Endothelial cell of umbilical vein (primary cell): ENCODE results near the gene SNAPC2. TPM values are rescaled to one million over a fixed set of nuclear protein-coding genes. Genes with fewer than 3 reads are reported as not detected.

ENCODE experiments used
- BruUV-seq: library from RNA; stranded (reverse); fragments of 400-500 nt; replicated peaks from 2 replicates; lab custom pipeline; 2021; lab: Mats Ljungman, UMichigan
- CTCF ChIA-PET: fragments of 300-600, 350-600 bp; sonication (Branson Sonifier 250); formaldehyde crosslinking; loops from one replicate; lab custom pipeline; 2021; ENCODE audit warnings: antibody characterized with exemption, inconsistent platforms; lab: Charles Lee
- POLR2A ChIA-PET: fragments of 300-600, 350-600 bp; sonication (Branson Sonifier 250); formaldehyde crosslinking; loops from one replicate; lab custom pipeline; 2021; ENCODE audit warnings: antibody characterized with exemption, inconsistent platforms; lab: Charles Lee
- DNase-seq: peaks from one replicate; pipeline ENCODE4 v3.0.0-alpha.2; 2011; ENCODE audit warnings: low read depth, low spot score
- FAIRE-seq: peaks from 2 replicates; lab custom pipeline; 2011; peaks lifted over from hg19 to GRCh38; lab: Jason Lieb, UNC
- H2AFZ ChIP-seq: 2 replicates; pipeline ENCODE4 v1.6.0; 2012; ENCODE audit warnings: low read depth, low read length, control low read depth, inconsistent platforms
- H3K27ac ChIP-seq: 2 replicates; pipeline ENCODE4 v1.5.1; 2011; ENCODE audit warnings: low read depth, mild to moderate bottlenecking, control low read depth, low read length, moderate library complexity; ENCODE audit not compliant: insufficient read depth
- H3K27me3 ChIP-seq, 2 experiments: 2 replicates each; pipeline versions ENCODE4 v1.6.0 to v1.6.1; 2011; ENCODE audit warnings: low read length in 2 of 2, mixed read lengths in 1 of 2; ENCODE audit not compliant: control insufficient read depth in 2 of 2, insufficient read depth in 2 of 2
- H3K36me3 ChIP-seq, 2 experiments: 2 replicates in 1 of 2; 3 replicates in 1 of 2; pipeline ENCODE4 v1.5.1; 2011; ENCODE audit warnings: low read length in 2 of 2, mild to moderate bottlenecking in 1 of 2, moderate library complexity in 1 of 2; ENCODE audit not compliant: control insufficient read depth in 2 of 2, insufficient read depth in 2 of 2; ENCODE audit errors: extremely low read depth in 1 of 2
- H3K4me1 ChIP-seq: 3 replicates; pipeline ENCODE4 v1.5.1; 2011; ENCODE audit warnings: mild to moderate bottlenecking, low read length; ENCODE audit not compliant: control insufficient read depth, insufficient read depth; ENCODE audit errors: extremely low read depth
- H3K4me2 ChIP-seq: 2 replicates; pipeline ENCODE4 v1.6.1; 2011; ENCODE audit warnings: low read length, control low read depth, mixed read lengths; ENCODE audit not compliant: insufficient read depth
- H3K4me3 ChIP-seq, 3 experiments: fragments of 200-600 bp in 1 of 3; sonication (generic), shearing (Covaris generic) in 1 of 3; replicated peaks in 1 of 3; 2 replicates each; pipeline ENCODE4 v1.5.1; 2011 to 2016; ENCODE audit warnings: control low read depth in 3 of 3, low read length in 3 of 3, mild to moderate bottlenecking in 2 of 3, inconsistent platforms in 1 of 3, low read depth in 1 of 3, moderate library complexity in 1 of 3; ENCODE audit not compliant: insufficient read depth in 1 of 3
- H3K79me2 ChIP-seq: 2 replicates; pipeline ENCODE4 v1.6.0; 2012; ENCODE audit warnings: low read length, inconsistent platforms; ENCODE audit not compliant: control insufficient read depth, insufficient read depth
- H3K9ac ChIP-seq: replicated peaks from 2 replicates; pipeline ENCODE3; 2011; ENCODE audit warnings: low read length, control low read depth; ENCODE audit not compliant: insufficient read depth; ENCODE audit errors: extremely low read depth
- H3K9me1 ChIP-seq: replicated peaks from 3 replicates; pipeline ENCODE4 v1.6.0; 2011; ENCODE audit warnings: mild to moderate bottlenecking, low read length; ENCODE audit not compliant: control insufficient read depth, insufficient read depth; ENCODE audit errors: extremely low read depth
- H3K9me3 ChIP-seq: replicated peaks from 2 replicates; pipeline ENCODE4 v1.5.1; 2012; ENCODE audit warnings: low read length, inconsistent platforms; ENCODE audit not compliant: control insufficient read depth, insufficient read depth
- H4K20me1 ChIP-seq: replicated peaks from 2 replicates; pipeline ENCODE3; 2011; ENCODE audit warnings: mild to moderate bottlenecking, low read length; ENCODE audit not compliant: control insufficient read depth, insufficient read depth; ENCODE audit errors: extremely low read depth
- GATA2 ChIP-seq: IDR thresholded peaks from 2 replicates; pipeline ENCODE4 v1.7.0; 2011; ENCODE audit warnings: low read depth, mild to moderate bottlenecking, moderate library complexity, mixed read lengths, low read length; ENCODE audit not compliant: insufficient read length, insufficient read depth
- JUN ChIP-seq: IDR thresholded peaks from 2 replicates; pipeline ENCODE4 v1.6.1; 2011; ENCODE audit warnings: borderline replicate concordance, low read depth; ENCODE audit not compliant: insufficient read length, insufficient read depth
- POLR2AphosphoS5 ChIP-seq: IDR thresholded peaks from 2 replicates; pipeline ENCODE4 v1.6.1; 2012; ENCODE audit warnings: low read depth, mild to moderate bottlenecking, control low read depth, low read length, moderate library complexity; ENCODE audit not compliant: insufficient read depth
- dilution Hi-C: fragments of 300-500 bp; cut with MboI; formaldehyde crosslinking; loops from one replicate; pipeline ENCODE4 v1.15.0; 2019; ENCODE audit warnings: low sequenced_read_pairs; ENCODE audit not compliant: extremely low pct_ligation_motif_present
- intact Hi-C: fragments of 100-400 bp; cut with micrococcal nuclease; formaldehyde crosslinking; loops from one replicate; pipeline ENCODE4 v1.10.0; 2022
- polyA plus RNA-seq, 4 experiments: library from polyadenylated mRNA; depleted of rRNA in 3 of 4; stranded (reverse) in 3 of 4; unstranded in 1 of 4; fragments of >200 nt; gene quantifications; 2 replicates each; pipeline versions ENCODE4 v1.2.1 to v1.2.3, GENCODE V29; 2011 to 2012; ENCODE audit warnings: missing spikeins in 1 of 4
- total RNA-seq: library from RNA; stranded (reverse); gene quantifications from 2 replicates; pipeline ENCODE4 v1.2.3, GENCODE V29; 2021

SNAPC2 gene
- total and polyA plus RNA-seq, 2 donors (not counting 3 experiments of a cell fraction or from before 2014, with no cell fraction given) = 23.7 to 25.8 TPM

- dilution Hi-C loops (no loop called here), intact Hi-C loops (loop anchor here (2.0 to 5.0 kb wide), 2 partner anchors 51 to 239 kb away; partner anchors contain the start of gene TRAPPC5)
- BruUV-seq = no TSS peak
- Histone ChIP-seq H3K36me3 (peaks cover 0 to 5% of the 10 kb centered on the region in 2 experiments), H3K79me2 (no peaks in the 10 kb centered on the region), H3K9me1 (no peaks in the 10 kb centered on the region), H3K27me3 (peaks cover 9 to 22% of the 10 kb centered on the region in 2 experiments), H2AFZ (peak overlapping the region; percentile 48), H3K27ac (peak overlapping the region; percentile 9), H4K20me1 (no peaks in the 10 kb centered on the region), H3K4me3 (peak overlapping the region; percentile 0 to 47 (median 43)), H3K9ac (peak overlapping the region; percentile 19), H3K4me1 (peaks cover 25% of the 10 kb centered on the region), H3K4me2 (peak overlapping the region; percentile 33), H3K9me3 (no peaks in the 10 kb centered on the region)
- no peak for TF ChIP-seq JUN
- peak; percentile 21 for TF ChIP-seq POLR2AphosphoS5
- DNase-seq (no peak), FAIRE-seq (no peak)
- POLR2A ChIA-PET = interaction anchor here (2.1 kb wide), 2 partner anchors 18 to 22 kb away, joined by 9 to 13 read pairs; partner anchors contain the start of genes MAP2K7 and TIMM44
- CTCF ChIA-PET = interaction anchor here (1.0 to 5.1 kb wide), 10 partner anchors 7 to 353 kb away, joined by 3 to 34 read pairs (median 8); partner anchors contain the start of genes MAP2K7 and TIMM44
Measured at GRCh38 chr19:7921302-7921966, 1.3 kb downstream of the SNAPC2 start.

DNA sequence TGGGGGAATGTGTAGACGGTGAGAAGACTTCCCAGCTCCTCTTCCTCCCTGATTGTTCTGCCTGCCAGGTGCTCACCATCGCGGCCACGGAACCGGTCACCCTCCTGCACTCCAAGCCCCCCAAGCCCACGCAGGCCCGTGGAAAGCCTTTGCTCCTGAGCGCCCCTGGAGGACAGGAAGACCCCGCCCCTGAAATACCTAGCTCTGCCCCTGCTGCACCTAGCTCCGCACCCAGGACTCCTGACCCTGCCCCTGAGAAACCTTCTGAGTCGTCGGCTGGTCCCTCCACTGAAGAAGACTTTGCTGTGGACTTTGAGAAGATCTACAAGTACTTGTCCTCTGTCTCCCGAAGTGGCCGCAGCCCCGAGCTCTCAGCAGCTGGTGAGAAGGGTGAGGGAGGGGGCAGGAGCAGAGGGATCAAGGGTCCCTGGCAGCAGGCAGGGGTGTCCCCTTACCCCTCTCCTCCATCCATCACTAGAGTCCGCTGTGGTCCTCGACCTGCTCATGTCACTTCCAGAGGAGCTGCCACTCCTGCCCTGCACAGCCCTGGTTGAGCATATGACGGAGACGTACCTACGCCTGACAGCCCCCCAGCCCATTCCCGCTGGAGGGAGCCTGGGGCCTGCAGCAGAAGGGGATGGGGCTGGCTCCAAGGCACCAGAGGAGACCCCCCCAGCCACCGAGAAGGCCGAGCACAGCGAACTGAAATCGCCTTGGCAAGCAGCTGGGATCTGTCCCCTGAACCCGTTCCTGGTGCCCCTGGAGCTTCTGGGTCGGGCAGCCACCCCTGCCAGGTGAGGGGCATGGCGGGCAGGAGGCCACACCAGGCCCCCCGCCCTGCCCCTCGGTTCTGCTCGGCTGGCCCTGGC, 2.1 kb downstream of the SNAPC2 start:
- no peak for FAIRE-seq
- intact Hi-C loops = loop anchor here (2.0 to 5.0 kb wide), 2 partner anchors 51 to 240 kb away; partner anchors contain the start of gene TRAPPC5
- ChIA-PET POLR2A (no interaction called here), CTCF (interaction anchor here (1.0 to 5.1 kb wide), 3 partner anchors 22 to 123 kb away, joined by 3 to 34 read pairs (median 8); partner anchors contain the start of gene TIMM44)
- no peaks in the 10 kb centered on the region for H3K9me3 ChIP-seq
- H3K4me1 ChIP-seq = peaks cover 24% of the 10 kb centered on the region
- H3K4me3 ChIP-seq = no peak overlapping the region
- BruUV-seq = TSS peak; percentile 38
- H4K20me1 ChIP-seq = no peaks in the 10 kb centered on the region
- TF ChIP-seq GATA2 = no peak
- no peaks in the 10 kb centered on the region for H3K9me1 ChIP-seq
- H3K27me3 ChIP-seq = peaks cover 6 to 14% of the 10 kb centered on the region in 2 experiments
- DNase-seq = no peak
- H3K4me2 ChIP-seq = no peak overlapping the region
- H3K79me2 ChIP-seq = no peaks in the 10 kb centered on the region
- peaks cover 0 to 5% of the 10 kb centered on the region in 2 experiments for H3K36me3 ChIP-seq
- no peak overlapping the region for H2AFZ ChIP-seq
- dilution Hi-C loops = no loop called here
- H3K9ac ChIP-seq = no peak overlapping the region
- H3K27ac ChIP-seq = no peak overlapping the region
